RKO (cell line): ENCODE measurements around the gene SLC5A4.
A peak's percentile ranks its signal among the peaks of the same experiment; 100 is the strongest.
"Not testable (repeated sequence)": the region's sequence is repeated elsewhere in the genome, so short reads cannot be mapped to it uniquely, and the experiment has no call there.

Experiments used
- DNase-seq: peaks from one replicate; pipeline ENCODE4 v3.0.0-alpha.2; 2016; ENCODE audit warnings: low spot score

Gene SLC5A4

GRCh38 chr22:32255217-32255616 is at the start of gene SLC5A4:
TSS of gene SLC5A4 (minus strand) at chr22:32255347. CDS start at chr22:32255329, 18 bp downstream.
- DNase-seq = no peak

- not testable (repeated sequence) for DNase-seq
These were observed 38.8 kb upstream of the SLC5A4 start for GRCh38 chr22:32293921-32294320.

GRCh38 chr22:32286290-32286840 is 31.2 kb upstream of the SLC5A4 start:
- peak; percentile 6 for DNase-seq

- peak; percentile 41 for DNase-seq
These were observed 25.9 kb upstream of the SLC5A4 start for GRCh38 chr22:32281072-32281471.

GRCh38 chr22:32275353-32275752 is 20.2 kb upstream of the SLC5A4 start:
- not testable (repeated sequence) for DNase-seq

- DNase-seq = no peak
These were observed 16.2 kb upstream of the SLC5A4 start for GRCh38 chr22:32271389-32271788.

GRCh38 chr22:32270641-32271369 is 15.7 kb upstream of the SLC5A4 start:
- no peak for DNase-seq

GRCh38 chr22:32269316-32269715 is 14.2 kb upstream of the SLC5A4 start:
- DNase-seq = no peak

GRCh38 chr22:32267011-32267410 is 11.9 kb upstream of the SLC5A4 start:
- no peak for DNase-seq

- DNase-seq = peak; percentile 85
These were observed 11.0 kb upstream of the SLC5A4 start for GRCh38 chr22:32265882-32266767.

- DNase-seq = not testable (repeated sequence)
These were observed 8.5 kb upstream of the SLC5A4 start for GRCh38 chr22:32263678-32264077.

GRCh38 chr22:32261306-32261705 is 6.2 kb upstream of the SLC5A4 start:
- DNase-seq = no peak

GRCh38 chr22:32258791-32259190 is 3.6 kb upstream of the SLC5A4 start:
- no peak for DNase-seq

GRCh38 chr22:32255726-32256125 is 579 bp upstream of the SLC5A4 start:
- DNase-seq = peak; percentile 3

- DNase-seq = no peak
These were observed 5.9 kb downstream of the SLC5A4 start for GRCh38 chr22:32249231-32249630.

GRCh38 chr22:32248276-32248675 is 6.9 kb downstream of the SLC5A4 start:
- no peak for DNase-seq

- DNase-seq = no peak
These were observed 9.0 kb downstream of the SLC5A4 start for GRCh38 chr22:32246166-32246565.

- DNase-seq = no peak
These were observed 10.1 kb downstream of the SLC5A4 start for GRCh38 chr22:32245042-32245441.

GRCh38 chr22:32244547-32244946 is 10.6 kb downstream of the SLC5A4 start:
- DNase-seq = no peak

GRCh38 chr22:32240461-32240860 is 14.7 kb downstream of the SLC5A4 start:
- no peak for DNase-seq

GRCh38 chr22:32237906-32238305 is 17.2 kb downstream of the SLC5A4 start:
- DNase-seq = no peak

GRCh38 chr22:32236970-32237369 is 18.2 kb downstream of the SLC5A4 start:
- DNase-seq = no peak

GRCh38 chr22:32233091-32233490 is 22.1 kb downstream of the SLC5A4 start:
- DNase-seq = no peak
